Activated naive CD4-positive, alpha-beta T cell treated with anti-CD3 and anti-CD28 coated beads, Interleukin-2, amount 50 U/mL, for 72 hours (primary cell): ENCODE results near the gene NEDD4L. TPM values are rescaled to one million over a fixed set of nuclear protein-coding genes. Genes with fewer than 3 reads are reported as not detected.
"Not testable (repeated sequence)": the region's sequence is repeated elsewhere in the genome, so short reads cannot be mapped to it uniquely, and the experiment has no call there.

Source experiments
- ATAC-seq, 2 donors: fragments of 150-1000 bp; cut with Tn5 transposase; 2 replicates each; pipeline ENCODE4 v1.10.0; 2021; ENCODE audit warnings: mild to moderate bottlenecking in 2 of 2, moderate library complexity in 2 of 2
- DNase-seq, 2 donors: peaks; one replicate each; pipeline ENCODE4 v3.0.0; 2021 to 2022; ENCODE audit warnings: low spot score in 2 of 2
- H3K27ac Mint-ChIP-seq, 2 donors: one replicate each; pipeline ENCODE4 v1.8.0; 2022; ENCODE audit warnings: mild to moderate bottlenecking in 2 of 2, mixed read lengths in 2 of 2
- H3K36me3 Mint-ChIP-seq, 2 donors: one replicate each; pipeline ENCODE4 v1.8.0; 2022; ENCODE audit warnings: mixed read lengths in 2 of 2
- H3K9me3 Mint-ChIP-seq, 2 donors: one replicate each; pipeline ENCODE4 v1.8.0; 2022; ENCODE audit warnings: mixed read lengths in 2 of 2
- total RNA-seq, 2 donors: library from RNA; stranded (reverse); gene quantifications; one replicate each; pipeline ENCODE4 v1.2.3, GENCODE V29; 2022

NEDD4L gene
- total RNA-seq, 2 donors from 2014 or later = 1.7 to 8.3 TPM

DNA sequence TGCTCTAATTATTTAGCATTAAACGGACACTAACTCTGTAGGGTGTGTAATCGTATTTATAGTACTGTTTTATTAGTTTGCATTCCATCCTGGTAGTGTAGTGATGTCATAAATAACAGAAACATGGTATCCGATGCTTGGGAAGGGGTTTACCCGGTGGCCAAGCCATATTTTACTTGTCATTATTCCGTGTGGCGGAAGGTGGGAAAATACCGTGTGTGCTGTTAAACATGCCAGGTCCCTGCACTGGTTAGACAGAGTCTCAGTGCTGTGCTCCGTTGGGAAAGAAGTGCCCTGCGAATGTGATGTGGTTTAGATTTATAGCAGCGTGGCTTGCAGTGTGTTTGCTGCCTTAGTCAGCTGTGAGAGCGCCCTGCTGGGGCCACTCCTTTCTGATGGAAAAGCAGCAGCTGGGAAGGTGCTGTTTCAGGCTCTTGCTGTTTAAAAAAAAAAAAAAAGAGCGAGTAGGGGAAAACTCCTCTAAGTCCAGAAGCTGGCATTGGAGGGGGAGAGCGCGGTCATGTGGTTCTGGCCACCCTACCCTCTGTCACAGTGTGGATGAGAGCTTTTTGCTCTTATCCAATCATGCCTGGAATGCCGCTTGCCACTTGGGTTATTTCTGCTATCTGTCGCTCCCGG, 211.0 kb downstream of the NEDD4L start:
- Mint-ChIP-seq H3K36me3 (no peaks in the 10 kb centered on the region), H3K9me3 (no peaks in the 10 kb centered on the region), H3K27ac (no peak overlapping the region)
- no peak for ATAC-seq
- DNase-seq = no peak

DNA sequence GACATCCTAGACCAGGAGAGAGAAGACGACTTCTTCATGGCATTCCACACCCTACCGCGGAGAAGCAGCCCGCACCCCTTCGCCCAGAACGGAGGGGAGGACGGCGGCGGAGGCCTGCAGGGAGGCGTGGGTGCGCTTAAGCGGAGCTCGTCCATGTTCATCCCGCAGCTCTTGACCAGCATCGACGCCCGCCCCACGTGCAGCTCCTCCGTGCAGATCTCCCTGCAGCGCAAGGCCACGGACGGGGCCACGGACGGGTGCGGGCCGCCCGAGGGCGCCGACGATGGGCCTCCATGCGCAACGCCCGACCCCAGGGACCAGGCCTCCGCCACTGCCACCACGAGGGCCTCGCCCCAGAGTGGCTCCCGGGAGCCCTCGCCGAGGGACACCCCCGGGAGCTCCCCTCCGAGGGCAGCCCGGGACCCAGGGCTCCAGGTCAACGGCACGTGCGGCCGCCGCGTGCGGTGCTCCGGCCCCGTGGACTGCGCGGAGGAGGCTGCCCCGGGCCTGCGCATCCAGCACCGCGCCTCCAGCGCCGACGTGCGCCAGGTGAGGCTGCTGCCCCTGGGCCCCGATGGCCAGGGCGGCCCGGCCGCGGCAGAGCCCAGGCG, 211.8 kb downstream of the NEDD4L start:
- H3K9me3 Mint-ChIP-seq = no peaks in the 10 kb centered on the region
- H3K27ac Mint-ChIP-seq = no peak overlapping the region
- ATAC-seq (no peak), DNase-seq (no peak)
- H3K36me3 Mint-ChIP-seq = no peaks in the 10 kb centered on the region

DNA sequence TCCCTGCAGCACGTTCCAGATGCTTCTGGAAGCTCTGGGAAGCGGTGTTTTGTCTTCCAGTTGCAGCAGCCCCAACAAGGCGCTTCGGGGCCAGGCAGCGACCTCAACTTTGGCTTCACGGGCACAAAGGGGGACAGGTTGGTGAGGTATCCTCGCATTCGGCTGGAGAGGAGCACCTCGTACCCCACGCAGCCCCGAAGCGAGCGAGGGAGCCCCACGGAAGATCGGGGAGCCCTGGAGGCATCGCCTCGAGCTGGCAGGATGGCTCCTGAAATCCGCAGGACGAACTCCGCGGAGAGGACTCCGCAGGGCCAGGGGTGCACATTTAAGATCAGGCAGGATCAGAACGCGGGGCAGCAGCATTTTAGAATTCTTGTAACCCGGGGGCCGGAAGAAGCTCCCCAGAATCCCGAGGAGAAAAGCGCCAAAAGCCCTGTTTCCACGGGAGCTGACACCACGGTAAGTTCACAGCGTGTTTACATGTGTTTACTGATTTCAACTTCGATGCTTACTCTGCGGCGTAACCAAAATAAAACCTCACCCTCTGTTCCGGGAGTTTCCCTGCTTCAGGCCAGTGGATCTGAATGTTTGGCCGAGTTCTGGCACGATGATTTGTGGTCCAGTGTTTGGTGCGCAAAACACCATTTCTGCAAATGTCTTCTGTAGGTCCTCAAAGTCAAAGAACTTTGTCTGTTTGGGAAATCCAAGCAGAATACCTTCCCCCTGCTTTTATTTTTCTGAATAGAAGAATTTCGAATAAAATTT, 212.5 kb downstream of the NEDD4L start:
- Mint-ChIP-seq H3K27ac (no peak overlapping the region), H3K36me3 (no peaks in the 10 kb centered on the region), H3K9me3 (no peaks in the 10 kb centered on the region)
- no peak for ATAC-seq
- no peak for DNase-seq

DNA sequence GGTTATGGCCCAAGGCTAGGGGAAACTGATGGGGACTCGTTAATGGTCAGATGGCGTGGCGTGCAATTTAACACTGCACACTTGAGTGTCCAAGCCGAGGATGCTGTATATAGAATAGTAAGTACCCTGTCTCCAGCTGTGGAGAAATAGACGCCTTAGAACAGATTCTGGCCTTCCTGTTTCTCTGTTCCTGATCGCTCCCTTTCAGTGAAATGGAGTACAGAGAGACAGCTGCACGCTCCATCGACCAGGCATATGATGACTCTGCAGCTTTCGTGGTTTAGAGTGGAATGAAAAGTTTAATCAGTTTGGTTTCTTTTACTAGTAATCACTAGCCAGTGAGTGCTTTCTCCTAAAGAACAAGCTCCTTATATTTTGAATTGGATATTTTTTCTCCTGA, 213.4 kb downstream of the NEDD4L start:
- DNase-seq (no peak), ATAC-seq (no peak)
- H3K9me3 Mint-ChIP-seq = no peaks in the 10 kb centered on the region
- H3K36me3 Mint-ChIP-seq = no peaks in the 10 kb centered on the region
- H3K27ac Mint-ChIP-seq = no peak overlapping the region

DNA sequence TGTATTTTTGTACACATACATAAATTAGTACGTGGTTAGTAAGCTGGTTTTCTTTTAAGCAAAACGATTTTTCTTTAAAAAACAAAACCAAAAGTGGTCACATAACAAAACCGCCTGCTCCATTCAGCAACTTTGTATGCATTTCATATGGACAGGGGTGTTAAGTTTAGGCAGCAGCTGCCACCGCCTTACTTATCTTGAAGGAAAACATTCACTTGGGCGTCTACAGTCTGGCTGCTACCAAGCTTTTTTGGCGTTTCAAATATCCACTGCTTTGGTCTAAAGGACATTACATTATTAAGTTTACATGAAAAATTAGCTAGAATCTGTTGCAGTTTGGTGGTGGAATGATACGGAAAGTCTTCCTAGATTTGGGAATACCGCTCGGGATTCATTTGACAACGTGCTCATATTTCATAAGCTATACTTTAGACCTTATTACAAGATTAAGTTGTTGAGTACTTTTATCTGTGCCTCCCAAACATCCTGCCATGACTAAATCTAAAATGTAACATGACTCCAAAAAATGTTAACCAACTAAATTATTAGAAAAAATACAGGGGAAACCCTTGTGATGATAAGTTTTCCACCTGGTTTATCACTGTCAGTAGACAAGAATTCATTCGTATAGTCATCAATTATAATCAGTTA, 214.8 kb downstream of the NEDD4L start:
- H3K9me3 Mint-ChIP-seq = no peaks in the 10 kb centered on the region
- no peak for ATAC-seq
- H3K36me3 Mint-ChIP-seq = no peaks in the 10 kb centered on the region
- no peak overlapping the region for H3K27ac Mint-ChIP-seq
- no peak for DNase-seq

DNA sequence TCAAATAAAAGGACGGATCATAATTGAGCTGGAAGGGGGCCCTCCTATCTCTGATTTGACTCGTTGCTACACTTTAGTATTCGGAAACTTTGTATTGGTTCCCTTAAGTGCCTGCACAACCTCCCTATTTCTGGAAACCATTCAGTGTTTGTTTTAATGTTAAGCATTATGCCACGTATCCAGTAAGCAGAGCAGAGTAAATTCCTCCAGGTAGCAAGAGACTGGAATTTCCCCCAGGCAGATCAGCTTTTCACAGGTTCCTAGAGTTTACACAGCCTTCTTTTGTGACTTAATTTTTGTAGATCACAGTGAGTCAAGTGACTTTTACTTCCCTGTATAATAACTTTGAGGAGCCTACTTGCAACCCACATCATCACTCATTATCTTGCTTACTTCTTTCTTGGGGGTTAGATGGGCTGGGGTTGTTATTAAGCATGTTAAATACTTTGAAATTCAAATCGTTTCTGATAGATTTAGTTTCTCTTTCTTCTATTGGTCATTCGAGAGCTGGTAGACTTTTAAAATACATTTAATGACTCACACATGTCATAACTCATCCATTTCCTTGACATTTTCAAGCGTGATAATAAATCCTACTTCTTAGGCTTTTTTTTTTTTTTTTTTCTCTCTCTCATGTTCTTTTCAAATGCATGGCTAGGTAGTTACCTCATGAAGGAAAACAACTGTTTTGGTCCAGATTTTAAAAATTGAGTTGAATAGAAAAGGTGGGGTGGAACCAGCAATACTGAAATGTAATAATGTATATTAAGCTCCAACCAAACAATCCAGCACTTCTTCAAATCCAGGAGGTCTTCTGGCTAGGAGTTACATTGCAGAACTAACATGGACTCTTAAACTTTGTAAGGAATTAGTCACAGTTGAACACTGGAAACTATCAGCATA, 219.3 kb downstream of the NEDD4L start:
- no peaks in the 10 kb centered on the region for H3K9me3 Mint-ChIP-seq
- DNase-seq (no peak), ATAC-seq (peak; percentile 29 to 64)
- no peak overlapping the region for H3K27ac Mint-ChIP-seq
- H3K36me3 Mint-ChIP-seq = no peaks in the 10 kb centered on the region

DNA sequence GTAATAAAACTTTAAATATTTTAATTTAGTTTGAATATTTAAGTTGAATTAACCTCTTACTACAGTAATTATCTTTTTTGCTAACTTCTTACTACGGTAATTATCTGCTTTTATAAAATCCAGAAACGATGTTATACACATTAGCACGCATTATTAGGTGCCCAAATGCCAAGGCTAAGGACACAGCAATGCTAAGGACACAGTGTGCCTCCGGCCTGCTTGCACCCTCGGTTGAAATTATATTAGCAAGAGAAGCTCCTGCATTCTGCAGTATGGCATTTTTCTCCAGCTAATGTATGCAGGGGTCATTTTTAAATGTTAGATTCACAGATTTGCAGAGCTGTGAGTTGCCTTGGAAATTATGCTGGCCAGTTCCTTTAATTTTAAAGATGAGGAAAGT, 220.0 kb downstream of the NEDD4L start:
- Mint-ChIP-seq H3K36me3 (no peaks in the 10 kb centered on the region), H3K9me3 (no peaks in the 10 kb centered on the region), H3K27ac (no peak overlapping the region)
- DNase-seq (no peak), ATAC-seq (no peak)

DNA sequence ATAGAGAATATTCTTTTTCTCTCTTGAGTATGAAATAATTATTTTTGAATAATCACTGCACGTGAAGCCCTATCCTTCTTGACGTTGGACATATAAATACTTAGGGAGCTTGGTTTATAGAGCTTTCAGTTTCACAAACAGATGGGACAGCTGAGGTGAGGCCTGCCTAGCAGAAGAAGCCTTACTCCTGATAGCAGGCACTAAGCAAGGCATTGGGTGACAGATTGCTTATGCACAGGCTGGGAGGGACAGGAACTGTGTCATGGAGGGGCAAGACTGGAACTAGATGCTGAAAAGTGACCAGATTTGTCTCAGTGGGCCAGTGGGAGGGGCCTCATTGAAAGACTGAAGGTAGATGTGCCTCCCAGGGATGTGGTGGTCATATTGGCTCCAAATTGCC, 220.8 kb downstream of the NEDD4L start:
- DNase-seq (no peak), ATAC-seq (no peak)
- H3K9me3 Mint-ChIP-seq = no peaks in the 10 kb centered on the region
- H3K27ac Mint-ChIP-seq = no peak overlapping the region
- H3K36me3 Mint-ChIP-seq = no peaks in the 10 kb centered on the region

DNA sequence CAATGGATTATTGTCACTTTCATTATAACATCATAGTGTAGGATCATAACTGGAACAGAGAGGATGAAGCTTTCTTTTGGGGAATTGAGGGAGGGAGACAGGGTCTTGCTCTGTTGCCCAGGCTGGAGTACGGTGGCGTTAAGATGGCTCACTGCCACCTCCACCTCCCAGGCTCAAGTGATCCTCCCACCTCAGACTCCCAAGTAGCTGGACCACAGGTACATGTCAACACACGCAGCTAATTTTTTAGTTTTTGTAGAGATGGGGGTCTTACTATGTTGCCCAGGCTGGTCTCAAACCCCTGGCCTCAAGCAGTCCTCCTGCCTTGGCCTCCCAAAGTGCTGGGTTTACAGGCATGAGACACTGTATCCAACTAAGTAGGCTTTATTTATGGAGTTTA, 221.5 kb downstream of the NEDD4L start:
- H3K9me3 Mint-ChIP-seq, DNase-seq, ATAC-seq: not testable (repeated sequence)

DNA sequence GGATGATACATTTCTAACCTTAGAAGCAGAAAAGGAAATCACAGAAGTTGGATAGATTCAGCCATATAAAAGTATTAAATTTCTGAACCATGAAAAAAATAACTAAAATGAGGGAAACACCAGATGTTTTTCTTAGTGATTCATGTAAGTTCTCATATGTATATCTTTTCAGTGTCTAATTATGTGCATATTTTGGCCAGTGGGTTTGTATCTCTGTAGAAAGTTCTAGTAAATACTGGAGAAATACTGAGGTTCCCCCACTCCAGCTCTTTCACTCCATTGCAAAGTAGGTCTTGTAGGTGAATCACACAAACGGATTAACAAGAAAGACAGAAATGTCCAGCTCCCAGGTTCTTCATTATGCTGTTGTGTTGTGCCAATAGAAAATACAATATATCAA, 222.3 kb downstream of the NEDD4L start:
- Mint-ChIP-seq H3K27ac (no peak overlapping the region), H3K36me3 (no peaks in the 10 kb centered on the region), H3K9me3 (no peaks in the 10 kb centered on the region)
- DNase-seq = no peak
- no peak for ATAC-seq

More for the DNA sequence above, 221.5 kb downstream of the NEDD4L start:
- H3K27ac Mint-ChIP-seq, H3K36me3 Mint-ChIP-seq: not testable (repeated sequence)

DNA sequence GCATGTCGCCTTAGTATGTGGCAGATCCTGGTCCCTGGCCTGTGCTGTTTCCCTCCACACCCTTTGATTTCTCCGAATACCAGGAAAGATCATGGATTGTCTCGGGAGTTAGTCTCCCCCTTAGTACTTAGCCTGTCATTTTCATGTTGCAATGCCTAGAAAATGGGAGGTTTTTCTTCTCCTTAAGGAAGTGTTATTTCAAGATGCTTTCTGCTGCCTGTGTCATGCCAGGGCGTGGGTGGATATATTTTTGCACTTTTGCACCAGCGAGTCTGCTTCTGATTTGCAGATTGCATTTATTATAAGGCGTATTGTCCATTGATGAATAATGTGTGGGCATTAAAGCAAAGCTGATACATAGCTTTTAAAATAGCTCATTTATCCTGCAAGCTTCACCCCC, 223.5 kb downstream of the NEDD4L start:
- DNase-seq (no peak), ATAC-seq (no peak)
- Mint-ChIP-seq H3K27ac (no peak overlapping the region), H3K36me3 (peaks cover 0 to 2% of the 10 kb centered on the region in 2 donors), H3K9me3 (peaks cover 0 to under 1% of the 10 kb centered on the region in 2 donors)

DNA sequence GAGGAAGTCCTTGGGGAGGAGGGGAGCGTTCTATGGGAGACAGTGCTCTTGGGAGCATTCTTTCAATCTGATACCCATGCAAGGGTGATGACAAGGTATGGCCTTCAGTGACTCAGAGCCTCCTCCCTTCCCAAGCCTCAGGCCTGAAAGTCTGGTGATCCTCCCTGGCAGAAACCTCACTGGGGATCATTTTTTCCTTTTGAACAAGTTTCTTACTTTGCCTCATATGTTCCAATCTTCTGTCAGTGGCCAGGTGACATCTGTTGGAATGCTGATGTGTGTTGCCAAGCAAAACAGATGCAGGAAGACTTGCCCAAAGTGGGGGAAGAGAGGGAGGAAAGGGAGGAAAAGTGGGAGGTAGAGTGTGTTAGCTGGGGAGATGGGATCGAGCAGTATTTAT, 224.8 kb downstream of the NEDD4L start:
- no peak for DNase-seq
- Mint-ChIP-seq H3K9me3 (peaks cover 0 to 5% of the 10 kb centered on the region in 2 donors), H3K36me3 (peaks cover 0 to 6% of the 10 kb centered on the region in 2 donors), H3K27ac (no peak overlapping the region)
- ATAC-seq = no peak

DNA sequence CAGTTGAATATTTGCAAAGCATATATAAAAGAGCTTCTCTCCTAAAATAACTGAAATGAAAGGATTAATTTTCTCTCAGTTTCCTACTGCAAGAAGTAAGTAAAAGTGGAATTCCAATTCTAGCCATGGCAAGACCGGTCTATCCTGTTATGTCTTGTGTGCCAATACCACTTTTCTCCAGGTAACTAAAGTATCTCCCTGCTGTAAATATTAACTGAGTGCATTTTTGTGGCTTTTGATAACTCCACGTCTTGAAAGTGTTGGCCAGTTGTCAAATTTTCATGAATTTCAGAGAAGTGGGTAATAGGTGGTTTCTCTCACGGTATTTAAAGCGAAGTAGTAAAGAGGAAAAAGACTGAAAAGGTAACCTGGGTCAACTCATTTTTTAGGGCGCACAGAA, 225.9 kb downstream of the NEDD4L start:
- DNase-seq = no peak
- peaks cover 0 to 6% of the 10 kb centered on the region in 2 donors for H3K36me3 Mint-ChIP-seq
- no peak for ATAC-seq
- H3K27ac Mint-ChIP-seq = no peak overlapping the region
- H3K9me3 Mint-ChIP-seq = peaks cover 0 to 5% of the 10 kb centered on the region in 2 donors

DNA sequence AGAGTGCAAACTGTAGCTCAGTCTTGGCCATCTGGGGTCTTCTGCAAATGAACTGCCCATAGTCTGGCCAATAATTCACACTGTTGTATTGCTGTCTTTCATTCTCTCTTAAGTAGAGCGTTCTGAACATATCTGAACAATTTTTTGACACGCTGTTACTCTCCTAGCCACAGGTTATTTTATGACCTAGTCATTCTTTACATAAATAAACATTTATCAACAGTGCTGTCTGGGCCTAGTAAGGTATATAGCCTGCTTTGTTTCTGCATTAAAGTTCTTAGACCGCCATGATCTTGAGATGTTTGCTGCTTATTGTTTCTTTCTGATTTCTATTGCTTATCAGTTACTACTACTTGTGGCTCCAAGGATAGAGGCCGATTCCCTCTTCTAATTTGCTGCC, 226.4 kb downstream of the NEDD4L start:
- Mint-ChIP-seq H3K36me3 (peaks cover 0 to 6% of the 10 kb centered on the region in 2 donors), H3K27ac (no peak overlapping the region), H3K9me3 (peaks cover 0 to 5% of the 10 kb centered on the region in 2 donors)

DNA sequence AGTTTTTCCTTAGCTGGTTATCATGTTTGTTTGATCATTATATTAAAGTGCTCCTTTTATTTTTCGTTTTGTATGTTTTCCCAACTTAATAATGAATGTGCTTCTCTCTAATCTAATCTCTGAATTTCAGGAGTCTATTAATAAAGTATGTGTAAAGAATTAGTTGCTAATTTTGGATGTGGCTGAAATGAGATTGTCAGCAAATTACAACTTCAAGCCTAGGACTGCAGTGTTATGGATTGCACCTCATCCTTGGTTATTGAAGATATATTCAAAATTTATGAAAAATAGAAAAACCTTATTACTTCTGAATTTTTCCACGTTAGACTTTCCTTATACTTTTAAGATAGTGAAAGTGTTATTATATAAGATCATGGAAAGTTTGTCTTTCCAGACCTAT, 227.7 kb downstream of the NEDD4L start:
- H3K36me3 Mint-ChIP-seq = peaks cover 0 to 6% of the 10 kb centered on the region in 2 donors
- H3K9me3 Mint-ChIP-seq = peaks cover 0 to 5% of the 10 kb centered on the region in 2 donors
- no peak overlapping the region for H3K27ac Mint-ChIP-seq
- no peak for ATAC-seq
- no peak for DNase-seq

More for the DNA sequence above, 226.4 kb downstream of the NEDD4L start:
- no peak for ATAC-seq
- DNase-seq = no peak

DNA sequence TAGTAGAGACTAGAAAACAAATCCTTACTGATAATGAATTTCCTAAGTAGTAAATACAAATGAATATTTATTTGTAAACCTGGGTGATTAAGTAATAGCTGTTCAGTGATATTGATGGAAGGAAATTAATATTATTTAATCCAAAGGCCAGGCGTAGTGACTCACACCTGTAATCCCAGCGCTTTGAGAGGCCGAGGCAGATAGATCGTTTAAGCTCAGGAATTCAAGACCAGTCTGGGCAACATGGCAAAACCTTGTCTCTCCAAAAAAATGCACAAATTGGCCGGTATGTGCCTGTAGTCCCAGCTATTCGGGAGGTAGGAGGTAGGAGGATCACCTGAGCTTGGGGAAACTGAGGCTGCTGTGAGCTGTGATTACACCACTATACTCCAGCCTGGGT, 228.2 kb downstream of the NEDD4L start:
- DNase-seq = no peak
- no peak overlapping the region for H3K27ac Mint-ChIP-seq
- no peak for ATAC-seq
- H3K36me3 Mint-ChIP-seq = peaks cover 0 to 6% of the 10 kb centered on the region in 2 donors
- H3K9me3 Mint-ChIP-seq = peaks cover 0 to 5% of the 10 kb centered on the region in 2 donors
